Activated CD4-positive, alpha-beta T cell treated with anti-CD3 and anti-CD28 coated beads, Interleukin-2, amount 10 ng/mL, durations not matched to agents 7 days and 5 days (primary cell): ENCODE measurements around the gene RAB10. TPM values are rescaled to one million over a fixed set of nuclear protein-coding genes. Genes with fewer than 3 reads are reported as not detected.
"Not testable (repeated sequence)": the region's sequence is repeated elsewhere in the genome, so short reads cannot be mapped to it uniquely, and the experiment has no call there.

Experiments used
- CTCF ChIA-PET: fragments of 350-600 bp; sonication (Branson Sonifier 250); formaldehyde crosslinking; loops from one replicate; lab custom pipeline; 2021; ENCODE audit warnings: antibody characterized with exemption; lab: Charles Lee
- POLR2A ChIA-PET: fragments of 350-600 bp; sonication (Branson Sonifier 250); formaldehyde crosslinking; loops from one replicate; lab custom pipeline; 2021; ENCODE audit warnings: antibody characterized with exemption; lab: Charles Lee
- DNase-seq: peaks from one replicate; pipeline ENCODE4 v3.0.0-alpha.2; 2020
- H3K27ac Mint-ChIP-seq: one replicate; pipeline ENCODE4 v1.8.0; 2021; ENCODE audit warnings: mild to moderate bottlenecking, moderate library complexity, mixed read lengths
- H3K27me3 Mint-ChIP-seq: one replicate; pipeline ENCODE4 v1.8.0; 2021; ENCODE audit warnings: mixed read lengths
- H3K36me3 Mint-ChIP-seq: one replicate; pipeline ENCODE4 v1.8.0; 2021; ENCODE audit warnings: low read depth, mixed read lengths
- H3K4me1 Mint-ChIP-seq: one replicate; pipeline ENCODE4 v1.8.0; 2021; ENCODE audit warnings: mixed read lengths
- H3K4me3 Mint-ChIP-seq: one replicate; pipeline ENCODE4 v1.8.0; 2021; ENCODE audit warnings: mild to moderate bottlenecking, moderate library complexity, mixed read lengths
- H3K9me3 Mint-ChIP-seq: one replicate; pipeline ENCODE4 v1.8.0; 2021; ENCODE audit warnings: mixed read lengths
- total RNA-seq, 2 experiments: library from RNA; stranded (reverse); gene quantifications; one replicate each; pipeline ENCODE4 v1.2.3, GENCODE V29; 2021

Gene RAB10
- total RNA-seq, 2 experiments from 2014 or later: 107 to 123 TPM

DNA sequence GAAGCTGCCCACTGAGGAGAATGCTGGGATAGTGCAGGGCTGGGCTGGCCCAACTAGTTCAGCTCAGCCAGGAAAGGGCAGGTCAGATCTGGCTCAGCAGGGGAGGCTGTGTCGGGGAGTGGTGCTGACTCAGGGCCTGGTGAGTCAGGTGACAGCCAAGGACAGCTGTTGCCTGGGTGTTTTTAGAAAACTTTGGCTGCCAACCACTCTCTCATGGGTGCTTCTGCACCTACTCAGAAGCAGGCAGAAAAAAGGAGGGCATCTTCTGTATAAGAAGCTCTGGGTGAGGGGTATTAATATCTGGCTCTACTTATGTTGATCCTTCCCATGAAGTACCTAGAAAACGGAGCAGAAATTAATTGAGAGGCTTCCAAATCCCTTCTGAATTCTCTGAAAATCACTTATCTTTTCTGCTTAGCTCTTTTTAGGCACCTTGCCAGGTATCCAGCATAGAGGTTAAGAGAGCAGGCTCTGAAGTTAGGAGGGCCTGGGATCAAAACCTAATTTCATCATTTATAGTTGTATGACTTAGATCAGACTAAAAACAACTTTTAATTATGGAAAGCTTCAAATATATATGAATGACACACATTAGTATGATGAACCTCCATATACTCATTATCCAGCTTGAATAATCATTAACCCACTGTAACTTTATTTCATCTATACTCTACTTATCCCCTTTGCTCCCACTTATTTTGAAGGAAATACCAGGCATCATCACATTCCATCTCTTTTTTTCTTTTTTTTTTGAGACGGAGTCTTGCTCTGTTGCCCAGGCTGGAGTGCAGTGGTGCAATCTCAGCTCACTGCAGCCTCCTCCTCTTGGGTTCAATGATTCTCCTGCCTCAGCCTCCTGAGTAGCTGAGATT lies 15.5 kb upstream of the RAB10 start:
- CTCF ChIA-PET: interaction anchor here (0.6 to 1.6 kb wide), 6 partner anchors 11 to 616 kb away, joined by 3 to 7 read pairs (median 4); no protein-coding TSS in a partner anchor
- POLR2A ChIA-PET: no interaction called here
- H3K9me3 Mint-ChIP-seq: no peaks in the 10 kb centered on the region
- H3K4me1 Mint-ChIP-seq: peaks cover 3% of the 10 kb centered on the region
- no peaks in the 10 kb centered on the region for H3K27me3 Mint-ChIP-seq
- H3K36me3 Mint-ChIP-seq: no peaks in the 10 kb centered on the region
- peak; percentile 10 for DNase-seq
- no peak overlapping the region for H3K27ac Mint-ChIP-seq
- H3K4me3 Mint-ChIP-seq: no peak overlapping the region

DNA sequence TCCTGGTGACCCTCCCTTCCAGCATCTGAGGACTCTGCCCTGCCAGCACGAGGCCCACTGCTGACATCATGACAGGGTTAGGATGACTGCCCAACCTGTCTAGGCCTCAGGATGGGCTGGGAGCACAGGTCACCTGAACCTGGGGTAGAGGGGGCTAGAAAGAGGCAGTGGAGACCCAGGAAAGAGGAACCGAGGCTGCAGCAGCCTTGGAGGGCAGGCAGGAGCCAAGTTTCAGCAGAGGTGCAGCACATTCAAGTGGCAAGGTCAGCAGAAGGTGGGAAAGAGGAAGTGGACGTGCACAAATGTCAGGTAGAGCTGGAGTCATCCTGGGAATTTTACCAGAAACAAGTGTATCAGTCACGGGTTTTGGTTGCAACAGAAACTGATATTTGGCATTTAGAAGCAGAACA lies 13.6 kb upstream of the RAB10 start:
- DNase-seq: no peak
- H3K4me1 Mint-ChIP-seq: peaks cover 3% of the 10 kb centered on the region
- H3K9me3 Mint-ChIP-seq: no peaks in the 10 kb centered on the region
- H3K36me3 Mint-ChIP-seq: no peaks in the 10 kb centered on the region
- no peaks in the 10 kb centered on the region for H3K27me3 Mint-ChIP-seq
- CTCF ChIA-PET: interaction anchor here (1.4 kb wide), 1 partner anchor 9 kb away, joined by 6 read pairs; no protein-coding TSS in a partner anchor
- no peak overlapping the region for H3K4me3 Mint-ChIP-seq
- POLR2A ChIA-PET: no interaction called here
- no peak overlapping the region for H3K27ac Mint-ChIP-seq

DNA sequence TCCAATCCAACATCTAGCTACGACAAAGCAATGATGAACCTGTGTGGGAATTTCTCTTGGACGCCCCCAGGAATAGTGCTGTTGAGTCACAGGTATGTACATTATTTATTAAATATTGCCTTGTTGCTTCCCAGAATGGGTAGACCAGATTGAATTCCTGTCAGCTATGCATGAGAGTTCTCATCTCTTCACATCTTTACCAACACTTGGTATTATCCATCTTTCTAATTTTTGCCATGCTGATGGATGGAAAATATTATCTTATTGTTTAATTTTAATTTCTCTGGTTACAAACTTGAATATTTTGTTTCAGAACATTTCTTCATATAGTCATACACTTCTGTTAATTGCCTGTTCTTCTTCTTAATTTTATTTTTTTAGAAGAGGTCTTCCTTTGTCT lies 9.6 kb upstream of the RAB10 start:
- H3K4me1 Mint-ChIP-seq: no peaks in the 10 kb centered on the region
- H3K9me3 Mint-ChIP-seq: no peaks in the 10 kb centered on the region
- ChIA-PET CTCF (interaction anchor here (1.2 to 1.8 kb wide), 3 partner anchors 9 to 17 kb away, joined by 3 to 4 read pairs (median 3); no protein-coding TSS in a partner anchor), POLR2A (no interaction called here)
- H3K27me3 Mint-ChIP-seq: no peaks in the 10 kb centered on the region
- no peaks in the 10 kb centered on the region for H3K36me3 Mint-ChIP-seq
- DNase-seq: no peak
- no peak overlapping the region for H3K27ac Mint-ChIP-seq
- H3K4me3 Mint-ChIP-seq: no peak overlapping the region

DNA sequence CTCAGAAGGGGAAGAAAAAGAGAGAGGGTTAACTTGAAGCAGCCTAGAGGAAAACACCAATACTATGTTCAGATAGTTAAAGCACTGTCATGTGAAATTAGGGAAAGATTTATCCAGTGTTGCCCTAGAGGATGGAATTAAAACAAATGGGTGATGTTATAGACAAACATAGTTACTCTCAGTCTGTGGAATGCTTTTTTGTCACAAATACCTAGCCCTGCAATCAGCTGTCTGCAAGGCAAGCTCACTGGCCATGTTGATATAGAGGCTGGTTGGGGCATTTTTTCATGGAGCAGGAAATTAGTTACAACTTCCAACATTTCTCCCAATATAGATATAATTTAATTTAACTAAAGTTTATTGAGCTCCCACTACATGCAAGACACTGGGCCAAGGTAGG lies 8.4 kb upstream of the RAB10 start:
- POLR2A ChIA-PET: no interaction called here
- no peaks in the 10 kb centered on the region for H3K27me3 Mint-ChIP-seq

DNA sequence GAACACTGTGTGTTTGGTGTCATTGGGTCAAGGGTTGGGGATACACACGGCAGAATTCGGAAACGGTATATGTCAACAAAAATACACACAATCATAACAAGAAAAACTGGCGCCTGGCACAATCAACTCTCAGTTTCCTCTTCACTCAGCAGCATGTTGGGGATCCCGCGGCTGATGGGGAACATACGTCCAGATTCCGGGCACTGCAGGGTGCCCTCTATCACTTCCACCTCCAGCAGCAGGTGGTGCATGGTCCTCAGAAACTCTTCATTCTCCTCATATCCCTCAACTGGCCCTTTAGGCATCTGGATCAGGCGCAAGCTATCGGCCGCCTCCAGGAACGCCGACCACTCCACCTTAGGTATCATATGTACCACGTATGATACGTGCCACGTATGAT lies 5.8 kb upstream of the RAB10 start:
- H3K27me3 Mint-ChIP-seq, H3K4me3 Mint-ChIP-seq, H3K4me1 Mint-ChIP-seq, POLR2A ChIA-PET, DNase-seq, H3K27ac Mint-ChIP-seq, H3K36me3 Mint-ChIP-seq, CTCF ChIA-PET, H3K9me3 Mint-ChIP-seq: not testable (repeated sequence)

More for the DNA sequence above, 8.4 kb upstream of the RAB10 start:
- DNase-seq: no peak
- Mint-ChIP-seq H3K36me3 (no peaks in the 10 kb centered on the region), H3K4me1 (no peaks in the 10 kb centered on the region), H3K27ac (no peak overlapping the region), H3K4me3 (no peak overlapping the region), H3K9me3 (no peaks in the 10 kb centered on the region)
- CTCF ChIA-PET: interaction anchor here (0.6 to 1.8 kb wide), 5 partner anchors 10 to 322 kb away, joined by 3 to 4 read pairs (median 3); no protein-coding TSS in a partner anchor

DNA sequence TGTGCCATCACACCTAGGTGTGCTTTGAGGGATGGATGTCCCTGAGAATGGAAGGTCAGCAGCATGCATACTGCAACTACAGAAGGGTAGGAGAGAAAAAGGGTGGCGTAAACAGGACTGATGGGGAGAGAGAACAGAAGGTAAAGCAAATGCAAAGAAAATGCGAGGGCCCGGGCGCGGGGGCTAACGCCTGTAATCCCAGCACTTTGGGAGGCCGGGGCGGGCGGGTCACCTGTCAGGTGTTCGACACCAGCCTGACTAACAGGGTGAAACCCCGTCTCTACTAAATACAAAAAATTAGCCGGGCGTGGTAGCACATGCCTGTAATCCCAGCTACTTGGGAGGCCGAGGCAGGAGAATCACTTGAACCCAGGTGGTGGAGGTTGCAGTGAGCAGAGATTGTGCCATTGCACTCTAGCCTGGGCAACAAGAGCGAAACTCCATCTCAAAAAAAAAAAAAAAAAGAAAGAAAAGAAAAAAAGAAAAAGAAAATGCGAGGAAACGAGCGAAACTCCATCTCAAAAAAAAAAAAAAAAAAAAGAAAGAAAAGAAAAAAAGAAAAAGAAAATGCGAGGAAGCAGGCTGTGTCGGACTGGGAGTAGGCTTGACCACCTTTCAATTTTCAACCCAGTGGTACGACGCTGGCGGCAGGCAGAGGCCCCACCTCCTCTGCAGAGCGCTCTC lies 1.2 kb upstream of the RAB10 start:
- not testable (repeated sequence) for H3K27me3 Mint-ChIP-seq, H3K36me3 Mint-ChIP-seq, H3K9me3 Mint-ChIP-seq, DNase-seq
- Mint-ChIP-seq H3K27ac (peak overlapping the region; percentile 96), H3K4me1 (peaks cover 25% of the 10 kb centered on the region), H3K4me3 (peak overlapping the region; percentile 96)
- ChIA-PET CTCF (interaction anchor here (0.6 to 1.3 kb wide), 3 partner anchors 9 to 44 kb away, joined by 3 to 4 read pairs (median 3); no protein-coding TSS in a partner anchor), POLR2A (interaction anchor here (0.5 to 0.7 kb wide), 5 partner anchors 10 to 290 kb away, joined by 3 to 4 read pairs (median 3); no protein-coding TSS in a partner anchor)

DNA sequence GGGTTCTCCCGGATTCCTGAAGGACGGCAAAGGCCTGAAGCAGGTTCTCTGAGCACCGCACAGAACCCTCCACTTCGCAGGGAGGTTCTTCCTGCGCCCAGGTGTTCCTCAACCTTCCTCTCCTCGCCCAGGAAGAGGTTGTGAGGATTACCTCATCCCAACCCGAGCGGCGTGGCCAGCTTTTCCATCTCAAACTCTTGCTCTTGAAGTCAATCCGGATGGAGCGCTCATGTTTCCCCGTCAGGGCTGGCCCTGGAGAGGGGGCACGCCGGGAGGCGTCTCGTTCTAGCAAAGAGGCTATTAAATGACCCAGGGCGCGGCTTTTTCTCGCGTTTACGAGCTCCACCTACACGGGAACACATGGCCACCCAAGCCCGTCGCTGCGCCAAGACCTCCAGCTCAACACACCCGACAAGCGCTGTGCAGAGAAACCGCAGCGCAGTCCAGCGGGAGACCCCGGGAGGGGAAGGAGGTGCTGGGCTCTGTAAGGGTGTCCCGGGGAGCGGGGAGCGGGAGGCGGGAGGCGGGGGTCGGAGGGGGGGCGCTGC lies 540 bp upstream of the RAB10 start:
- DNase-seq: no peak
- CTCF ChIA-PET: interaction anchor here (0.5 to 2.4 kb wide), 4 partner anchors 9 to 50 kb away, joined by 3 to 6 read pairs (median 4); no protein-coding TSS in a partner anchor
- Mint-ChIP-seq H3K9me3 (no peaks in the 10 kb centered on the region), H3K4me3 (peak overlapping the region; percentile 96), H3K36me3 (peaks cover 11% of the 10 kb centered on the region), H3K27me3 (no peaks in the 10 kb centered on the region), H3K4me1 (peaks cover 27% of the 10 kb centered on the region), H3K27ac (peak overlapping the region; percentile 96)
- POLR2A ChIA-PET: interaction anchor here (0.5 to 0.7 kb wide), 5 partner anchors 29 to 289 kb away, joined by 3 to 4 read pairs (median 4); partner anchors contain the start of genes HADHA and HADHB

DNA sequence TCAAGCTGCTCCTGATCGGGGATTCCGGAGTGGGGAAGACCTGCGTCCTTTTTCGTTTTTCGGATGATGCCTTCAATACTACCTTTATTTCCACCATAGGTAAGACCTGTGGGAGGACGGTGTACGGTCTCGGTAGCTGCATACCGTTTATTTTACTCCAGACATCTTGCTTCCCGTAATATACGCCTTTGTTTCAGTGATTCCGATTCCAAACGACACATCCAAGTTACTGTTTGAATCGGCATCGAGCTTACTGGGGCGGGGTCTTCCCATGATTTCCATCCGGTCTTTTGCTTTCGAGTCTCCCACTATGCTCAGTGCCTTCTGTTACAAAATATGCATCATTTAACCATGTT lies 731 bp downstream of the RAB10 start:
- Mint-ChIP-seq H3K4me3 (peak overlapping the region; percentile 96), H3K27ac (peak overlapping the region; percentile 96), H3K9me3 (no peaks in the 10 kb centered on the region), H3K36me3 (peaks cover 13% of the 10 kb centered on the region), H3K27me3 (no peaks in the 10 kb centered on the region), H3K4me1 (peaks cover 28% of the 10 kb centered on the region)
- ChIA-PET CTCF (interaction anchor here (0.8 to 2.4 kb wide), 6 partner anchors 9 to 52 kb away, joined by 3 to 6 read pairs (median 4); partner anchors contain the start of gene KIF3C), POLR2A (interaction anchor here (0.7 kb wide), 1 partner anchor 151 kb away, joined by 3 read pairs; no protein-coding TSS in a partner anchor)
- no peak for DNase-seq

DNA sequence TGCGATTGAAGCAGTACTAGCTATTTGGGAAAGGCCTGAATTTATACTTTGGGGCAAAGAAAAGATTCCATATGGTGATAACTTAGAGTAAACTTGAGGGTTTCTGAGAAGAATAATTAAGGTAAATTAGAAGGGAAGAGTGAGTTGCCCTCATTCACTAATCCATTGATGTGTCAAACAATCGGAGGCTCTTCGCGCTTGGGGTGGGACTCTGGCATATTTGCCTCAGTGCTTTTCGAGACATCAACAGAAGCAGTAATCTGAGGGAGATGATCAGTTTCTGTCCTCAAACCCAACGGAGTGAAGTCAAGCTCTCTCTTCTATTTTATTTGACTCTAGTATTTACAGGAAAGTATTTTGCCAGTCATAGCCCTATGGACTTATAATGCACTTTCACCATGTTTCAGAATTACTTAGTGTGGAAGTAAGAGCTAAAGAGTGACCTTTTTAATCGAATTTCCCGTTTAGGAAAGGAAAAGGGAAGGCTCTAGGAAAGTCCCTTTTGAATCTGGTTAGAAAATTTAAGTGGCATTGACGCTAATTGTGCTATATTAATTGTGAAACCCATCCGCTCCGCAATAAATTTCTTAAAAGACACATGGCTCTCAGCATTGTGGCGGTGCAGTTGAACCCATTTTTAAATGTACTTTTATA lies 1.3 kb downstream of the RAB10 start:
- H3K27ac Mint-ChIP-seq: peak overlapping the region; percentile 96
- peaks cover 28% of the 10 kb centered on the region for H3K4me1 Mint-ChIP-seq
- no peak for DNase-seq
- CTCF ChIA-PET: interaction anchor here (0.8 to 2.4 kb wide), 8 partner anchors 8 to 53 kb away, joined by 3 to 6 read pairs (median 4); partner anchors contain the start of gene KIF3C
- no peaks in the 10 kb centered on the region for H3K27me3 Mint-ChIP-seq
- no peaks in the 10 kb centered on the region for H3K9me3 Mint-ChIP-seq
- POLR2A ChIA-PET: no interaction called here
- H3K4me3 Mint-ChIP-seq: peak overlapping the region; percentile 96
- peaks cover 13% of the 10 kb centered on the region for H3K36me3 Mint-ChIP-seq

DNA sequence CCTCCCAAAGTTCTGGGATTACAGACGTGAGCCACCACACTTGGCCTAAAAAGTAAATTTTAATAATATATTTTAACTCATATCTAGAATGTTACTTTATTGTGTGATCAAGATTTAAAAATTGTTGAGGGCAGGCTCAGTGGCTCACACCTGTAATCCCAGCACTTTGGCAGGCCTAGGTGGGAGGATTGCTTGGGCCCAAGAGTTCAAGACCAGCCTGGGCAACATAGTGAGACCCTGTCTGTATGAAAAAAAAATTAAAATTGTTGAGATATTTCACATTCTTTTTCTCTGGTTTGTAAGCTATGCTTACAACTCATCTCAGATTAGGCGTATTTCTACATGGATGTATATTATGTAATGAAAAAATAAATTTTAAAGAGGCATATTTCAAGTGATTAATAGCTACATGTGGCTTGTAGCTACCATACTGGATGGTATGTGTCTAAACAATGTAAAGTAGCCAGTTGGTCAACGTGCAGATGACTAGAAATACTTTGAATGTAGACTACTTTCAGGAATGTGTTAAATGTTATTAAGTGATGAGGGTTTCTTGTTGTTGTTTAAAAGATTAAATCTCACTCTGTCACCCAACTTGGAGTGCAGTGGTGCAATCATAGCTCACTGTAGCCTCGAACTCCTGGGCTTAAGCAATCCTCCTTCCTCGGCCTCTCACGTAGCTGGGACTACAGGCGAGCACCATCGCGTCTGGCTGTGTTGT lies 5.9 kb downstream of the RAB10 start:
- no peak overlapping the region for H3K4me3 Mint-ChIP-seq
- H3K27me3 Mint-ChIP-seq: no peaks in the 10 kb centered on the region
- CTCF ChIA-PET: interaction anchor here (0.6 kb wide), 1 partner anchor 26 kb away, joined by 3 read pairs; no protein-coding TSS in a partner anchor
- peaks cover 20% of the 10 kb centered on the region for H3K36me3 Mint-ChIP-seq
- POLR2A ChIA-PET: no interaction called here
- no peak for DNase-seq
- no peak overlapping the region for H3K27ac Mint-ChIP-seq
- H3K9me3 Mint-ChIP-seq: no peaks in the 10 kb centered on the region
- H3K4me1 Mint-ChIP-seq: peaks cover 48% of the 10 kb centered on the region

DNA sequence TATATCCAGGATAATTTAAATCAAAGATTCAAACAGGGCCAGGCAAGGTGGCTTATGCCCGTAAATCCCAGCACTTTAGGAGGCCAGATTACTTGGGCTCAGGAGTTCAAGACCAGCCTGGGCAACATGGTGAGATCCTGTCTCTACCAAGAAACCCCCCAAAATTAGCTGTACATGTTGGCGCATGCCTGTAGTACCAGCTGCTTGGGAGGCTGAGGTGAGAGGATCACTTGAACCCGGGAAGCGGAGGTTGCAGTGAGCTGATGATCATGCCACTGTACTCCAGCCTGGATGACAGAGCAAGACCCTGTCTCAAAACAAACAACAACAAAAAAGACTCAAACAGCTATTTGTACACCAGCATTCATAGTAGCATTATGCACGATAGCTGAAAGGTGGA lies 9.2 kb downstream of the RAB10 start:
- no peak for DNase-seq

More for the DNA sequence above, 9.2 kb downstream of the RAB10 start:
- Mint-ChIP-seq H3K9me3 (peaks cover 4% of the 10 kb centered on the region), H3K27me3 (no peaks in the 10 kb centered on the region), H3K4me3 (no peak overlapping the region), H3K27ac (no peak overlapping the region), H3K4me1 (peaks cover 42% of the 10 kb centered on the region), H3K36me3 (peaks cover 23% of the 10 kb centered on the region)
- ChIA-PET CTCF (interaction anchor here (0.6 to 1.1 kb wide), 4 partner anchors 9 to 200 kb away, joined by 3 to 5 read pairs (median 4); partner anchors contain the start of gene RAB10), POLR2A (interaction anchor here (0.6 kb wide), 1 partner anchor 11 kb away, joined by 3 read pairs; no protein-coding TSS in a partner anchor)
